ENCODE results near the gene CD99L2.
A peak's percentile ranks its signal among the peaks of the same experiment; 100 is the strongest.

Gene CD99L2, protein sequence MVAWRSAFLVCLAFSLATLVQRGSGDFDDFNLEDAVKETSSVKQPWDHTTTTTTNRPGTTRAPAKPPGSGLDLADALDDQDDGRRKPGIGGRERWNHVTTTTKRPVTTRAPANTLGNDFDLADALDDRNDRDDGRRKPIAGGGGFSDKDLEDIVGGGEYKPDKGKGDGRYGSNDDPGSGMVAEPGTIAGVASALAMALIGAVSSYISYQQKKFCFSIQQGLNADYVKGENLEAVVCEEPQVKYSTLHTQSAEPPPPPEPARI

DNA sequence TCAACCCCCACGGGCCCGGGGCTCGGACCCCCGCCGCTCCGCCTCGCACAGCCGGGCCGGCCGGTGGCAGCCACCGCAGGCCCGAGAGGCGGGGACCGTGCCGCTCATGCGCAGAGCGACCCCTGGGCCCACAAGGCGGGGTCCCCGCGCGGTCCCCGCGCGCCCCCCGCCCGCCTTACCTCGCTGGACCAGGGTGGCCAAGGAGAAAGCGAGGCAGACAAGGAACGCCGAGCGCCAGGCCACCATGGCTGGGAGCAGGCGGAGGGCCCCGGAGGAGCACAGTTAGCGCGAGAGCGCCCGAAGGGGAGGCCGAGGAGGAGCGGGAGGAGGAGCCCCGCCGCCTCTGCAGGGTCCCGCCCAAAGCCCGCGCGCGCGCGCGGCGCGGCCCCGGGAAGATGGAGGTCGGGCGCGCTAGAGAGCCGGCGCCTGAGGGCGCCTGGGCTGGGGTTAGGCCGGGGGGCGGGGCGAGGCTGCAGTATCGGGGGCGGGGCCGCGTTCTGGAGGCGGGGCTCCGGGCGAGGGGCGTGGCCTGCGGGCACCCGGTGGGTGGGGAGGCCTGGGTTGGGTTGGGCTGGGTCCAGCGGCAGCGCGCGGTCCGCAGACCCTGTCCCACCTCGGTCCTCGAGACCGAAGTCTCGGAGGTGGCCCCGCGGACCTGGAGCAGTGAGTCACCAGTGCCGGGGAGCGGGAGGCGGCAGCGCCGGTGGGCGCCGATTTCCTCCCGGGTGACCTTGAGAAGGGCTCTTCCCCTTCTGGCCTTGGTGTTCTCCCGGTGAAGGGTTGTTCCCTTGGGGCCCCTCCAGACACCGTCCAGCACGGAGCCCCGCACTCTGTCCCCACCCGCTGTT, at the start of gene CD99L2:
CD99L2 (minus strand) TSS at position 326 of the 848 bp plus-strand sequence; CDS start at position 246, 80 bp downstream.
- peak; percentile 87 for DNase-seq

- DNase-seq: no peak
Observed at GRCh38 chrX:150944233-150944632, 45.8 kb upstream of the CD99L2 start.

DNA sequence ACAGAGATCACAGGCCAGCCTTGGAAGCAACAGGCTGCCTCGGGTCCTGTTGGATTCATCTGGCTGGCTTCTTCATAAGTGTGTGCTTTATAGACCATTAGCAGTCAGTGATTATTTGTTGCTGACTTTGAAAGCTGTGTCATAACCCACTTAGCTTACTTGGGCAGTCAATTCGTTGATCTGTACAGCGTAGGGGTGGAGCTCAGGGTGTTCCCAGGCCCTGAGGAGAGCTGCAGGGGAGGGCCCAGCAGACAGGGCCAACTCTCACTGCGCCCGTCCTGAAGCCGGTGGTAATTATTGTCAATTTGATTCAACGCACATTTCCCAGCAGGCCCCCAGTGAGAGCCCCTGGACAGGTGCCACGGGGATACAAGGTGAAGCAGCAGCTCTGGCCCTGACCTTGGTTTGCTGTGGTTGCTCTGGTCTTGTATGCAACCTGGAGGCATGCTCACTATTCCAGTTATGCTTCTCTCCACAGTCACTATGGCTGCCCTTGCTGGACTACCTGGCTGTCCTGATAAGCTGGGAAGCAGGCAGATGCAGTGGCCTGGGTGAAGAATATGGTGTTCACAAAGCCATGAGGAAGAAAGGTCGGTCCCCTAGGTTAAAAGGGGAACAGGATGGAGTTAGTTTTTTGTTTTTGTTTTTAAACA, 44.6 kb upstream of the CD99L2 start:
- no peak for DNase-seq

DNA sequence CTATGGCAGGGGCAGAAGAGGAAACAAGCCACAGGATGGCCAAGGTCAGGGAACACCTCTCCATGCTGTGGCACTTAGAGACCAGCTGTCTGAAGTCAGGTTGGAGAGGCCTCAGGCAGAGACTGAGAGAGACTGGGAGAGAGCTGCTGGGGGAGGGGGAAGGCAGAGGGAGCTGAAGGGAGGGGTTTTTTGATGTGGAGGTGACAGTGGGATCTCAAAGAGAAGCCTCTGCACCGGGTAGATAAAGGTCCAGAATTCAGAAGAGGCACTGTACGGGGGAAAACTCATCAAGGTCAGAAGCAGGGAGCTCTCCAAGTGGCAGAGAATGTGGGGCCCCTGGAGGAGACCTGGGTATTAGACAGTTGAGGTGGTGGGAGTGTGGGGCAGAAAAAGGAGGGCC, 43.1 kb upstream of the CD99L2 start:
- no peak for DNase-seq

DNA sequence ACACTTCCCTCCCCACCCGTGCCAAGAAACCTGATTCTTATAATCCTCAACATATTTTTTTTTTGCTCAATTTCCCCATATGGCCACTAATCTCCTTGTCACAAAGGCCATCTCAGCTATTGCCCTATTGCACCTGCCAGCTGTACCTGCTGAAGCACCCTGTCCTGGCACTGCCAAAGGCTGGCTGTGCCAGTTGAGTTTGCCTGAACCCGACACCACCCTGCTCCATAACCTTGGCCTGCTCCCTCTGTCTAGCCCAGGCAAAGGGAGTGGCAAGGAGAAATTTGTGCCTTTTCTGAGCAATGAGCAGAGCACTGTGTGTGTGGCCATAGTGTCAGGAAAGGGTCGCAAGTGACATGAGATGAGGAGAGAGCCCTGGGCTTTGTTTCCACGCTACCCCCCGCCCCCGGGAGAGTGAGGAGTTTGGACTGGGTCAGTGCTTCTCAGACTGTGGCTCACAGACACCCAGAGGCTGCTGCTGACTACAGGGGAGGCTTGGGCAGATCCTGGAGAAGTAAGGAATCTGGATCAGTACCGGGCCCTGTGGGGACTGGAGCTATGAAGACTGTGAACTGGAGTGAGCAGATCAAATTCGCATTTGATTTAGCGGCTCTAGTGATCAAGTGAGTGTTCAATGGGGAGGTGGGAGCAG, 42.5 kb upstream of the CD99L2 start:
- no peak for DNase-seq

DNA sequence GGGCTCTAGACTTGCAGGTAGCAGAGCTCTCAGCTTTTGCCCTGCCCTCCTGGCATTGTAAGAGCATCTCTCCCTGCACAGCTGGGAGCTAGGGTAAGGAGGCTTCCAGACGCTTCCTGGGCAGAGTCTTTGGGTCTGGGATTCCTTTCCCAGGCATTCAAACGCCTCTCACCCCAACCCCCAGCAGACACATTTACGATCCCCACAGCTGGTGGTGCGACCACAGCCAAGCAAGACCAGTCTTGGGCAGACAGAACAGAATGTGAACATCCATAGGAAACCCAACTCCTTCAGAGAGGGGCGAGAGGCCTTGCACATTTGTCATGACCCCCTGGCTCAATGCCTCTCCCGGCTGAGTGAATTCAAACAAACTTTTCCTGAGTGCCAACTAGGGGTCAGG, 38.1 kb upstream of the CD99L2 start:
- DNase-seq: no peak

DNA sequence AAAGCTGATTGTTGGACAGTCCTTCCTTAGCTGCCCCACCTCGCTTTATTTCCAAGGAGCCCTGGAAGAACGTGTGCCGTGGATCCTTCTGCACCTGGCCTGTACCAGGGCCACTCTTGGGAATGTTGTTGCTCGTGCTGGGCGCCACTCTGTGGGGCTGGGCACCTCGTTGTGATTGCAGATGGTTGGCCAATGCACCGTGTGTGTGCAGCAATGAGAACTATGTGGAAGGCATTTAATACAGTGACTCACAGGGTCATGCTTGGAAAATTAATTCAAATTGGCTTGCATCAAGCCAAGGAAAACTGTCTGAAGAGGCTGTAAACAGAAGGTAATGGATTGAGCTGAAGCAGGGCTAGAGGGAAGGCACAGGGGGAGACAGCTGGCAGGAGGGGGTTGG, 37.0 kb upstream of the CD99L2 start:
- DNase-seq: no peak

- DNase-seq: no peak
Observed at GRCh38 chrX:150934453-150934852, 36.0 kb upstream of the CD99L2 start.

- DNase-seq: no peak
Observed at GRCh38 chrX:150933945-150934350, 35.5 kb upstream of the CD99L2 start.

DNA sequence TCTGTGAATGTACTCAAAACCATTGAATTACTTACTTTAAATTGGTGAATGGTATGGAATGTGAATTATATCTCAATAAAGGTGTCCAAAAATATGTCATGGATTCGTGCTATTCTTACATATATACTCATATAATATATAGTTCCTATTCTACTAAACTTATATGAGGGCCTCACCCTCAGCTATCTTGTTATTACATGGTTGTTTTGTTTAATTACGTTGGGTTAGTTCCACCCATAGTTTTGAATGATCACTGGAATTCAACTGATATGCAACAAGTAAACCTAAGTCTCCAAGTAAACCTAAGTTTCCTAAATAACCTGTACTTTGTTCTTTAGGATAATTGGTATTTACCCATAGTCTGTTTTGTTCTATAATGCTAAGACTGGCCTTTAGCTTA, 30.6 kb upstream of the CD99L2 start:
- DNase-seq: no peak

- DNase-seq: no peak
Observed at GRCh38 chrX:150926791-150927190, 28.3 kb upstream of the CD99L2 start.

GRCh38 chrX:150926304-150926703, 27.8 kb upstream of the CD99L2 start:
- DNase-seq: no peak

- DNase-seq: no peak
Observed at GRCh38 chrX:150919401-150919800, 20.9 kb upstream of the CD99L2 start.

DNA sequence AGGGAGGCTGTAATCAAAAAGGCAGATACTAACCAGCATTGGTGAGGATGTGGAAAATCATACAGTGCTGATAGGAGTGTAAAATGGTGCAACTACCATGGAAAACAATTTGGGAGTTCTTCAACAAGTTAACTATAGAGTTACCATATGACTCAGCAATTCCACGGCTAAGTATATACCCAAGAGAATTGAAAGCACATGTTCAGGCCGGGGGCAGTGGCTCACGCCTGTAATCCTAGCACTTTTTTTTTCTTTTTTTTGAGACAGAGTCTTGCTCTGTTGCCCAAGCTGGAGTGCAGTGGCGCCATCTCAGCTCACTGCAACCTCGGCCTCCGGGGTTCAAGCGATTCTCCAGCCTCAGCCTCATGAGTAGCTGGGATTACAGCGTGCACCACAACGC, 15.0 kb upstream of the CD99L2 start:
- no peak for DNase-seq

- DNase-seq: no peak
Observed at GRCh38 chrX:150907474-150907873, 9.0 kb upstream of the CD99L2 start.

- DNase-seq: no peak
Observed at GRCh38 chrX:150906694-150907093, 8.2 kb upstream of the CD99L2 start.

- no peak for DNase-seq
Observed at GRCh38 chrX:150905293-150905692, 6.8 kb upstream of the CD99L2 start.

DNA sequence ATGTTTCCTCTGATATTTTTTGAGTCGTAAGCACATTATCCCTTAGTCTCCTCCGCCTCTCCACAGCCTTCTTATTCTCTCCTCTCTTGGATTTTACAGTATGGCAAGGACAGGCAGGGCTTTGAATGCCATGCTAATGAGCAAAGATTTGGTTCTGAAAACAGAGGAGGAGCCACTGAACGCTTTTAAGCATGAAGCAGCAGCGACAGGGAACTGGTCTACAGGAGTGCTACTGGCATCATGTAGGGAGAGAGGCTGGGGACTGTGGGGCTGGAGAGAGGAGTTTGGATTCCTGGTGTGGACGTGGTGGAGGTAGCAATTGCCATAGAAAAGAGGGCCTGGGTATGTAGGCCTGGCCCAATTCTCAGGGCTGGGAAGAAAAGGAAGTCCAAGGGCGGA, 4.6 kb upstream of the CD99L2 start:
- no peak for DNase-seq

- no peak for DNase-seq
Observed at GRCh38 chrX:150902434-150903109, 4.1 kb upstream of the CD99L2 start.

DNA sequence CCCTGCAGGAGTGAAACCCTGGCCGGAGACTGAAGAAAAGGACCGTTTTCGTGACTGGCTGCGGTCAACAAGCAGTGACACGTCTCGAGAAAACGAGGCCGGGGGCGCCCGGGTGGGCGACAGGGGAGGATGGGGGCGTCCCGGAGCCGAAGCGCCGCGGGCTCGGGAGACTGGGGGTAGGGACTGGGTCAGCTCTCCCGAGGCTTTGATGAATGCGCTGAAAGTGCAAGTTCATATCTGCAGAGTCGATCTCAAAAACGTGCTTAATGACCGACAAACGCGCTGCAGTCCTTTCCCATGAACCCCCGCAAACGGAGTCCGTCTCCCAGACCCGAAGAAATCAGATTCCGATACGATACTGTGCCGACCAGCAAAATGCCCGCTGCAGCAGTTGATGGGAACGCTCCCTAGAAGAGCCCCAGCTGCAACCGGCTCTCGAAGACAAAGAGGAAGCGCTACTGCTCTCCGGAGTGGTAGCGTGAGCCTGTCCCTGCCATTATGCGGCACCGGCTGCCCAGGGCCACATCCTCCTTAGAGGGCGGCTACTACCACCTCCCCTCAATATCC, 806 bp upstream of the CD99L2 start:
- peak; percentile 18 for DNase-seq

GRCh38 chrX:150897421-150898320, 797 bp downstream of the CD99L2 start:
- DNase-seq: peak; percentile 48
